GM20431 (cell line): ENCODE measurements around the gene GMEB1.
"Not testable (repeated sequence)": the region's sequence is repeated elsewhere in the genome, so short reads cannot be mapped to it uniquely, and the experiment has no call there.

Experiments used
- in situ Hi-C: fragments of 300-500 bp; cut with MseI, MboI; formaldehyde crosslinking; loops from one replicate; pipeline ENCODE4 v1.15.0; 2020; ENCODE audit warnings: low sequenced_read_pairs; ENCODE audit not compliant: unreplicated experiment

The GMEB1 gene, protein sequence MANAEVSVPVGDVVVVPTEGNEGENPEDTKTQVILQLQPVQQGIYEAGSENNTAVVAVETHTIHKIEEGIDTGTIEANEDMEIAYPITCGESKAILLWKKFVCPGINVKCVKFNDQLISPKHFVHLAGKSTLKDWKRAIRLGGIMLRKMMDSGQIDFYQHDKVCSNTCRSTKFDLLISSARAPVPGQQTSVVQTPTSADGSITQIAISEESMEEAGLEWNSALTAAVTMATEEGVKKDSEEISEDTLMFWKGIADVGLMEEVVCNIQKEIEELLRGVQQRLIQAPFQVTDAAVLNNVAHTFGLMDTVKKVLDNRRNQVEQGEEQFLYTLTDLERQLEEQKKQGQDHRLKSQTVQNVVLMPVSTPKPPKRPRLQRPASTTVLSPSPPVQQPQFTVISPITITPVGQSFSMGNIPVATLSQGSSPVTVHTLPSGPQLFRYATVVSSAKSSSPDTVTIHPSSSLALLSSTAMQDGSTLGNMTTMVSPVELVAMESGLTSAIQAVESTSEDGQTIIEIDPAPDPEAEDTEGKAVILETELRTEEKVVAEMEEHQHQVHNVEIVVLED

GRCh38 chr1:28668191-28668955 is at the start of gene GMEB1:
Gene GMEB1, plus strand, starts transcription at chr1:28668784. Its CDS starts 14,829 bp downstream, at chr1:28683613.
- in situ Hi-C loops: no loop called here

DNA sequence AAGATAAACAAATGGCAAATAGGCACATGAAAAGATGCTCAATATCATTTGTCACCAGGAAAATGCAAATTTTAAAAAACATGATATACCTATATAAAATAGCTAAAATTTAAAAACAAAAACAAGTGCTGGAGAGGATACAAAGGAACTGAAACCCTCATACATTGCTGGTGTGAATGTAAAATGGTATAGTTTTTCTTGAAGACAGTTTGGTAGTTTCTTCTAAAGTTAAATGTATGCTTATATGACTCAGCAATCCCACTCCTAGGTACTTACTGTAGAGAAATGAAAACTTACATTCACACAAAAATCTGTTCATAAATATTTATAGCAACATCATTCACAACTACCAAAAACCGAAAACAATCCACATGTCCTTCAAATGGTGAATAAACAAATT is 36.9 kb upstream of the GMEB1 start:
- in situ Hi-C loops: no loop called here

DNA sequence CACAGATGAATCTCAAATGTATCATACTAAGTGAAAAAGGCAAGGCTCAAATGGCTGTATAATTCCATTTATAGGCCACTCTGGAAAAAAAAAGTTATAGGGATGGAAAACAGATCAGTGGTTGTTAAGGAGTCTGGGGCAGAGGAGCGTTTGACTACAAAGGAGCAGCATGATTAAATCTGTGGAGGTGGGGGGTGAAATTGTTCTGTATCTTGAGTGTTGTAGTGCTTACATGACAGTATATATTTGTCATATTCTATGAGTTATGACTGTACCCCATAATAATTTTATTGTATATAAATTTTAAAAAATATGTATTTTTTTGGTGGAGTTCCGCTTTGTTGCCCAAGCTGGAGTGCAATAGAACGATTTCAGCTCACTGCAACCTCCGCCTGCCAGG is 36.0 kb upstream of the GMEB1 start:
- in situ Hi-C loops: no loop called here

DNA sequence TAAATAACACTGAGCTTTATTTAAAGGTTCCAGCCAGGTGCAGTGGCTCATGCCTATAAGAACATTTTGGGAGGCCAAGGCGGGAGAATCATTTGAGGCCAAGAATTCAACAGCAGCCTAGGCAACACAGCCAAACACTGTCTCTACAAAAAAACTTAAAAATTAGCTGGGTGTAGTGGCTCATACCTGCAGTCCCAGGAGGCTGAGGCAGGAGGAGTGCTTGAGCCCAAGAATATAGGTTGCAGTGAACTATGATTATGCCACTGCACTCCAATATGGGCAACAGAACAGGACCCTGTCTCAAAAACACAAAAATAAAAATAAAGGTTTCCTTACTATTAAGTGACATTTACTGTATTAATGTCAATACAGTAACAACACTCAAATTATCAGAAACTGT is 27.8 kb upstream of the GMEB1 start:
- in situ Hi-C loops: no loop called here

DNA sequence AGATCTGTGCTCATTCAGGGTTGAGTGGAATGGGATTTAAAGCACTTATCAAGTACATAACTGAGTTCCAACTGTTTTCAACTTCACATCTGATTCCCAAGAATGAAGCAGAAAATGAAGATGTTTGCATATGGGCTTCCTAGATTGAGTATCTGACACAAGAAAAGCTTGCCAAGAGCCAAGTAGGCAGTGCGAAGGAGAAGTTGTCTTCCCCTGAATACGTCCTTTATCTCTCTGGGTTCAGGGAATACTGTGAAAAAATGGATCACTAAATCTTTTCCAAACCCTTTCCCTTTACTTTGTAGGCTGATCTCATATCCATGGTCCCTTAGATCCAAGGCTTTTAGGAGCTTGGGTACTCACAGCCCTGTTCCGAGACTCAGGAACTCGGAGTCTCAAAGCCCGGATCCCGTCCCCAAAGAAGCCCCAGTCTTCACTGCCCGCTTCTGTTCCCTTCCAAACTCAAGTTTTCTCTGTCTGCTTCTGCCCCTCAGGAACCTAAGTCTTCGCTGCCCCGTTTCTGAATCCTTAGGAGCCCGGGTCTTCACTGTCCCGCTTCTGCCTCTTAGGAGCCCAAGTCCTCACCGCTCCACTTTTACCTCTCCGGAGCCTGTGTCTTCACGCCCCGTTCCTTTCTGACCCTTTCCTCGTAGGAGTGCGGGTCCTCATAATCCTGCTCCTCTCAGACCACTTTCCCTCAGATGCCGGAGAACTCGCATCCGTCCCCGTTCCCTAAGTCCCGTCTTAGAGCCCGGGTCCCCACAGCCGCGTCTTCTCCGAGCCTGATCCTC is 26.3 kb upstream of the GMEB1 start:
- in situ Hi-C loops: no loop called here

DNA sequence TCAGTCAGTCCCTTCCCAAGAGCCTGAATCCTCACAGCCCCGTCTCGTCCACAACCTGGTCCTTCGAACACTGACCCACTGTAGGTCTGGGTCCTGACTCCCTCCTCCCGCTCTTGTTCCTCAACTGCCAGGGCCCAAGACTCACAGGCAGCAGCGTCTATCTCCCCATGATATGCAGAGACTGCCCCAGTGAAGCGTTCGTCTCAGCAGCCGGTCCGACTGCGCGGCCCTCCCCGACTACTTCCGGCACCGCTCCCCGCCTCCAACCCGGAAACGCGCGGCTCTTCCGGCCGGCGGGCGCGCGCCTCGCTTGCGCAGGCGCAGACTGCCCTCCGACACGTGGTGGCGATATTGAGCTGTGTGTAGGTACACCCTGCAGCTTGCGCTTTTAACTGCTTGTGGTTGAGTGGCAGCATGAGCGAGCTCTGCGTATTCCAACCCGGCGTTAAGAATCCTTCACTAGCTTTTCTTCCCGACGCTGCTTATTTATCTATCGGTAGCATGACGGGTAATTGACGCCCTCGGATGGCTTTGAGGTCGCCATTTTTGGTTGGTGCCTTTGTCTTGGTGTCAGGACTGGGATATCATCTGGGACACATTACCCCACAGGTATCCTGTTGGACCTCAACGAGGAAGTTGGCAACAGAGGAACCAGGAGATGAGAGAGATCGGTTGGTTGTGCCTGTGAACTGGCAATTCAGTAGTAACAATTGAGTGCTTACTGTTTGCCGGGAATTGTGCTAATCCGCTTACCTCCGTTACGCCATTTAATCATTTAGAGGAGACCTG is 25.5 kb upstream of the GMEB1 start, which contains the start of gene TAF12:
TAF12 (minus strand) TSS at position 221 of the 789 bp plus-strand sequence. CDS start 20,986 bp downstream, outside the sequence.
- in situ Hi-C loops: no loop called here

- in situ Hi-C loops: no loop called here
These were observed 24.1 kb upstream of the GMEB1 start for GRCh38 chr1:28644494-28644893.

GRCh38 chr1:28645406-28645805 is 23.2 kb upstream of the GMEB1 start:
- in situ Hi-C loops: not testable (repeated sequence)

GRCh38 chr1:28646040-28646439 is 22.5 kb upstream of the GMEB1 start:
- in situ Hi-C loops: no loop called here

GRCh38 chr1:28648008-28648473 is 20.5 kb upstream of the GMEB1 start:
- in situ Hi-C loops: no loop called here

DNA sequence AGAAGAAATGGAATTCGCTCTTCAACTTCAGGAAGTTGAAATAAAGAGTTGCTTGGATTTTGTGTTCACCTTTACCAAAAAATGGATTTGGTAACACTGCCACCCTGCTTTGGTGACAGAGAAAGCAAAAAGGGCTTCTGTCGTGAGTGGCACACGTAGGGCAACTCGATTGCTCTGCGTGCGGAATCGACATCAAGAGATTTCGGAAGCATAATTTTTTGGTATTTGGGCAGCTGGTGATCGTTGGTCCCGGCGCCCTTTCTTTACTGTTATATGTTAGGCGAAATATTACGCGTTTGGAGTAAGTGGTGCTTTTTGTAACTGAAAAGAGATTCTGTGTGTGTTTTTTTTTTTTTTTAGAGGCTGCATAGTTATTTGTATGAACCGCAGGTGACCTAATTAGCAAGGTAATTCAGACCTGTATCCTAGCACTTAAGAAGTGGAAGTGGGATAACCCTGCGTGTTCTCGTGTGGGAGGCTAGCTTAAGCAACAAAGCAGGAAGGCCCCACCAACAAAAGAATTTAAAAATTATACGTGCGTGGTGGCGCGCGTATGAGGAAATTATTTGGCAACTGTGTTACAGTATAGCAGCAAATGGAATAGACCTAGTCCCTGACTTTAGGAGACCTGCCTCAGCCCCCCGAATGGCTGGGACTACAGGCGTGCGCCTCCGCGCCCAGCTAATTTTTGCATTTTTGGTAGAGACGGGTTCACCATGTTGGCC is 19.9 kb upstream of the GMEB1 start, which contains the start of gene RNU11:
RNU11 (plus strand) TSS at position 127 of the 725 bp plus-strand sequence.
- in situ Hi-C loops: no loop called here

DNA sequence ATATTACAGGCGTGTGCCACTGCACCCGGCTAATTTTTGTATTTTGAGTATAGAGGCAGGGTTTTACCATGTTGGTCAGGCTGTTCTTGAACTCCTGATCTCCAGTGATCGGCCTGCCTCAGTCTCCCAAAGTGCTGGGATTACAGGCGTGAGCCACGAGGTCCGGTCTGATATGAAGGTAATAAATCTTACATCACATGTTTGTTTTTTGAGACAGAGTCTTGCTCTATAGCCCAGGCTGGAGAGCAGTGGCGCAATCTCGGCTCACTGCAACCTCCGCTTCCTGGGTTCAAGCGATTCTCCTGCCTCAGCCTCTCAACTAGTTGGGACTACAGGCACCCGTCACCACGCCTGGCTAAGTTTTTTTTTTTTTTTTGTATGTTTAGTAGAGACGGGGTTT is 15.5 kb upstream of the GMEB1 start:
- in situ Hi-C loops: not testable (repeated sequence)

- in situ Hi-C loops: not testable (repeated sequence)
These were observed 14.7 kb upstream of the GMEB1 start for GRCh38 chr1:28653870-28654269.

GRCh38 chr1:28655448-28656311 is 12.9 kb upstream of the GMEB1 start:
- in situ Hi-C loops: not testable (repeated sequence)

- in situ Hi-C loops: no loop called here
These were observed 12.2 kb upstream of the GMEB1 start for GRCh38 chr1:28656335-28656734.

GRCh38 chr1:28663871-28664470 is 4.6 kb upstream of the GMEB1 start:
- in situ Hi-C loops: no loop called here

DNA sequence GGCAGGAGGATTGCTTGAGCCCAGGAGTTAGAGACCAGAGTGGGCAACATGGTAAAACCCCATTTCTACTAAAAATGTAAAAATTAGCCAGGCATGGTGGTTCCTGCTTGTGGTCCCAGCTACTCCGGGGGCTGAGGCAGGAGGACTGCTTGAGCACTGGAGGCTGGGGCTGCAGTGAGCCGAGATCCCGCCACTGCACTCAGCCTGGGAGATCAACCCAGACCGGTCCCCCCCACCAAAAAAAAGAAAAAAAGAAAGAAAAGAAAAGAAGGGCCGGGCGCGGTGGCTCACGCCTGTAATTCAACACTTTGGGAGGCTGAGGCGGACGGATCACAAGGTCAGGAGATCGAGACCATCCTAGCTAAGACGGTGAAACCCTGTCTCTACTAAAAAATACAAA is 1.8 kb upstream of the GMEB1 start:
- in situ Hi-C loops: no loop called here
